Bronchial epithelial cell (primary cell): ENCODE results near the gene RBM8A. TPM values are rescaled to one million over a fixed set of nuclear protein-coding genes. Genes with fewer than 3 reads are reported as not detected.
A peak's percentile ranks its signal among the peaks of the same experiment; 100 is the strongest.

ENCODE experiments used
- DNase-seq: peaks from one replicate; pipeline ENCODE4 v3.0.0-alpha.2; 2010; ENCODE audit warnings: low read depth
- FAIRE-seq: peaks from 2 replicates; lab custom pipeline; 2011; peaks lifted over from hg19 to GRCh38; lab: Jason Lieb, UNC
- H3K27me3 ChIP-seq: 2 replicates; pipeline ENCODE4 v1.5.1; 2011; ENCODE audit warnings: low read length; ENCODE audit not compliant: control insufficient read depth, insufficient read depth
- H3K36me3 ChIP-seq: 2 replicates; pipeline ENCODE4 v1.5.1; 2011; ENCODE audit warnings: low read length; ENCODE audit not compliant: control insufficient read depth, insufficient read depth
- H3K4me3 ChIP-seq: 2 replicates; pipeline ENCODE4 v1.5.1; 2011; ENCODE audit warnings: mild to moderate bottlenecking, low read depth, low read length, control low read depth
- CTCF ChIP-seq: IDR thresholded peaks from 2 replicates; pipeline ENCODE4 v1.5.1; 2011; ENCODE audit warnings: mild to moderate bottlenecking, moderate library complexity, low read length, control low read depth, inconsistent platforms; ENCODE audit not compliant: insufficient read depth, severe bottlenecking
- total RNA-seq: library from RNA; depleted of rRNA; stranded (reverse); fragments of >200 nt; gene quantifications from 2 replicates; pipeline ENCODE4 v1.2.1, GENCODE V29; 2014

The RBM8A gene
- total RNA-seq, 1 donor from 2014 or later: 221 TPM

- no peak overlapping the region for H3K4me3 ChIP-seq
- no peaks in the 10 kb centered on the region for H3K27me3 ChIP-seq
- FAIRE-seq (no peak), DNase-seq (peak; percentile 72)
- H3K36me3 ChIP-seq: no peaks in the 10 kb centered on the region
- TF ChIP-seq CTCF: no peak
Observed at GRCh38 chr1:145877923-145878486, 49.3 kb downstream of the RBM8A start.

GRCh38 chr1:145874646-145875045 lies 52.6 kb downstream of the RBM8A start:
- TF ChIP-seq CTCF: no peak
- Histone ChIP-seq H3K27me3 (no peaks in the 10 kb centered on the region), H3K36me3 (no peaks in the 10 kb centered on the region), H3K4me3 (no peak overlapping the region)
- no peak for DNase-seq
- no peak for FAIRE-seq

GRCh38 chr1:145871994-145872924 lies 55.0 kb downstream of the RBM8A start:
- FAIRE-seq (no peak), DNase-seq (no peak)
- H3K36me3 ChIP-seq: no peaks in the 10 kb centered on the region
- no peak for TF ChIP-seq CTCF
- H3K4me3 ChIP-seq: no peak overlapping the region
- H3K27me3 ChIP-seq: no peaks in the 10 kb centered on the region

Other genes with a start within 250 kb of the RBM8A start
- gene PDZK1, start 220.1 kb downstream of the RBM8A start, total RNA-seq: under 0.01 and 0.26 TPM in 2 replicates
- gene CD160, start 208.0 kb downstream of the RBM8A start, total RNA-seq: not detected in 2 replicates
- 8.4 and 9.0 TPM in 2 replicates for gene RNF115, start 103.4 kb downstream of the RBM8A start, total RNA-seq
- 22.9 and 28.2 TPM in 2 replicates for gene POLR3C, start 103.3 kb downstream of the RBM8A start, total RNA-seq
- 0.53 and 1.2 TPM in 2 replicates for gene NUDT17, start 81.9 kb downstream of the RBM8A start, total RNA-seq
- gene PIAS3, start 68.4 kb downstream of the RBM8A start, total RNA-seq: 5.0 and 7.8 TPM in 2 replicates
- gene ANKRD35, start 41.6 kb downstream of the RBM8A start, total RNA-seq: 1.3 and 3.7 TPM in 2 replicates
- 0.26 and 0.77 TPM in 2 replicates for gene ITGA10, start 17.4 kb downstream of the RBM8A start, total RNA-seq
- 22.6 and 26.4 TPM in 2 replicates for gene PEX11B, start 8.8 kb downstream of the RBM8A start, total RNA-seq
- 1.8 and 3.4 TPM in 2 replicates for gene LIX1L, start 30.5 kb upstream of the RBM8A start, total RNA-seq
- under 0.01 TPM in 2 replicates for gene ANKRD34A, start 37.1 kb upstream of the RBM8A start, total RNA-seq
- 4.7 and 11.0 TPM in 2 replicates for gene POLR3GL, start 37.2 kb upstream of the RBM8A start, total RNA-seq
- gene TXNIP, start 69.1 kb upstream of the RBM8A start, total RNA-seq: 9.0 and 913 TPM in 2 replicates
- gene HJV, start 94.3 kb upstream of the RBM8A start, total RNA-seq: not detected in 2 replicates
- 1.3 and 2.4 TPM in 2 replicates for gene NBPF10, start 217.3 kb upstream of the RBM8A start, total RNA-seq